Naive thymus-derived CD4-positive, alpha-beta T cell (primary cell): ENCODE data around the gene INS. TPM values are rescaled to one million over a fixed set of nuclear protein-coding genes. Genes with fewer than 3 reads are reported as not detected.

ENCODE experiments used
- ATAC-seq: fragments of 150-1000 bp; cut with Tn5 transposase; 2 replicates; pipeline ENCODE4 v1.10.0; 2021; ENCODE audit warnings: mild to moderate bottlenecking, moderate library complexity
- CTCF ChIA-PET: fragments of 350-600 bp; sonication (Branson Sonifier 250); formaldehyde crosslinking; loops from one replicate; lab custom pipeline; 2021; ENCODE audit warnings: antibody characterized with exemption; lab: Charles Lee
- POLR2A ChIA-PET: fragments of 350-600 bp; sonication (Branson Sonifier 250); formaldehyde crosslinking; loops from one replicate; lab custom pipeline; 2021; ENCODE audit warnings: antibody characterized with exemption, inconsistent platforms; lab: Charles Lee
- DNase-seq, 9 donors: peaks; one replicate each; pipeline versions ENCODE4 v3.0.0 to v3.0.0-alpha.2; 2020 to 2022; ENCODE audit warnings: mixed read lengths in 1 of 9
- H3K27ac ChIP-seq: one replicate; pipeline ENCODE4 v1.7.0; 2013; ENCODE audit warnings: mild to moderate bottlenecking, low read depth, low read length, moderate library complexity
- H3K27me3 ChIP-seq, 2 donors: one replicate each; pipeline ENCODE4 v1.7.0; 2013; ENCODE audit warnings: low read length in 2 of 2, mild to moderate bottlenecking in 2 of 2, moderate library complexity in 2 of 2; ENCODE audit not compliant: control insufficient read depth in 2 of 2, insufficient read depth in 2 of 2
- H3K36me3 ChIP-seq, 3 experiments: 1 replicate in 2 of 3; 2 replicates in 1 of 3; pipeline ENCODE4 v1.7.0; 2013; ENCODE audit warnings: low read length in 3 of 3, mild to moderate bottlenecking in 3 of 3, moderate library complexity in 1 of 3; ENCODE audit not compliant: insufficient read depth in 3 of 3, control insufficient read depth in 2 of 3
- H3K4me1 ChIP-seq, 2 donors: one replicate each; pipeline ENCODE4 v1.7.0; 2013; ENCODE audit warnings: low read length in 2 of 2, mild to moderate bottlenecking in 2 of 2, moderate library complexity in 1 of 2; ENCODE audit not compliant: control insufficient read depth in 2 of 2, insufficient read depth in 2 of 2
- H3K4me3 ChIP-seq: 2 replicates; pipeline ENCODE4 v1.7.0; 2013; ENCODE audit warnings: mild to moderate bottlenecking, low read length
- H3K9me3 ChIP-seq, 3 experiments: 1 replicate in 2 of 3; 2 replicates in 1 of 3; pipeline ENCODE4 v1.7.0; 2013; ENCODE audit warnings: low read length in 3 of 3; ENCODE audit not compliant: control insufficient read depth in 2 of 3
- H3K27ac Mint-ChIP-seq, 9 donors: one replicate each; pipeline ENCODE4 v1.8.0; 2020 to 2022; ENCODE audit warnings: mixed read lengths in 9 of 9, mild to moderate bottlenecking in 8 of 9, moderate library complexity in 5 of 9, inconsistent platforms in 2 of 9
- H3K27me3 Mint-ChIP-seq, 5 donors: one replicate each; pipeline ENCODE4 v1.8.0; 2021 to 2022; ENCODE audit warnings: mixed read lengths in 5 of 5, mild to moderate bottlenecking in 1 of 5
- H3K36me3 Mint-ChIP-seq, 5 donors: one replicate each; pipeline ENCODE4 v1.8.0; 2020 to 2022; ENCODE audit warnings: mixed read lengths in 5 of 5, mild to moderate bottlenecking in 3 of 5, inconsistent platforms in 1 of 5
- H3K4me1 Mint-ChIP-seq, 7 donors: one replicate each; pipeline ENCODE4 v1.8.0; 2020 to 2022; ENCODE audit warnings: mixed read lengths in 7 of 7, mild to moderate bottlenecking in 3 of 7, inconsistent platforms in 1 of 7
- H3K4me3 Mint-ChIP-seq, 10 donors: one replicate each; pipeline ENCODE4 v1.8.0; 2020 to 2022; ENCODE audit warnings: mild to moderate bottlenecking in 10 of 10, mixed read lengths in 10 of 10, moderate library complexity in 6 of 10, inconsistent platforms in 2 of 10
- H3K9me3 Mint-ChIP-seq, 11 donors: one replicate each; pipeline ENCODE4 v1.8.0; 2020 to 2022; ENCODE audit warnings: mixed read lengths in 11 of 11, mild to moderate bottlenecking in 4 of 11, inconsistent platforms in 1 of 11, moderate library complexity in 1 of 11
- intact Hi-C, 2 donors: fragments of 100-400 bp; cut with micrococcal nuclease; formaldehyde crosslinking; loops; one replicate each; pipeline ENCODE4 v1.15.1; 2023
- polyA plus RNA-seq, 2 donors: library from polyadenylated mRNA; unstranded; fragments of 300-500 nt; fragmentation: Illumina TruSeq; gene quantifications; one replicate each; pipeline ENCODE4 v1.2.3, GENCODE V29; 2021
- total RNA-seq, 6 experiments: library from RNA in 5 of 6; stranded (reverse) in 5 of 6; gene quantifications; 1 replicate in 5 of 6; 2 replicates in 1 of 6; pipeline ENCODE4 v1.2.3 and lab custom pipeline; 2021 to 2026

The INS gene
- total and polyA plus RNA-seq, 7 experiments from 2014 or later = not detected

- H3K27me3 ChIP-seq = no peaks in the 10 kb centered on the region
- no peak overlapping the region for H3K27ac ChIP-seq
- no peaks in the 10 kb centered on the region for H3K36me3 ChIP-seq
- no peak for DNase-seq
- Mint-ChIP-seq H3K27me3 (no peaks in the 10 kb centered on the region), H3K27ac (peak overlapping the region in 1 of 9 donors; percentile 88), H3K4me3 (no peak overlapping the region), H3K4me1 (no peaks in the 10 kb centered on the region), H3K9me3 (peaks cover 0 to 2% (median 0%) of the 10 kb centered on the region in 11 donors), H3K36me3 (no peaks in the 10 kb centered on the region)
- ATAC-seq = no peak
- POLR2A ChIA-PET = no interaction called here
- intact Hi-C loops = no loop called here
- no peak overlapping the region for H3K4me3 ChIP-seq
- CTCF ChIA-PET = no interaction called here
- no peaks in the 10 kb centered on the region for H3K9me3 ChIP-seq
- no peaks in the 10 kb centered on the region for H3K4me1 ChIP-seq
Measured at GRCh38 chr11:2176389-2176900, 15.4 kb upstream of the INS start.

GRCh38 chr11:2175659-2176058 is 14.7 kb upstream of the INS start:
- ChIA-PET POLR2A (no interaction called here), CTCF (no interaction called here)
- no peaks in the 10 kb centered on the region for H3K4me1 Mint-ChIP-seq
- no peak for ATAC-seq
- H3K9me3 Mint-ChIP-seq = peaks cover 0 to 2% (median 0%) of the 10 kb centered on the region in 11 donors
- no peak overlapping the region for H3K27ac ChIP-seq
- intact Hi-C loops = no loop called here
- H3K4me1 ChIP-seq = no peaks in the 10 kb centered on the region
- H3K27ac Mint-ChIP-seq = no peak overlapping the region
- no peaks in the 10 kb centered on the region for H3K9me3 ChIP-seq
- no peaks in the 10 kb centered on the region for H3K27me3 Mint-ChIP-seq
- H3K4me3 ChIP-seq = no peak overlapping the region
- no peak for DNase-seq
- no peaks in the 10 kb centered on the region for H3K36me3 Mint-ChIP-seq
- no peaks in the 10 kb centered on the region for H3K36me3 ChIP-seq
- H3K4me3 Mint-ChIP-seq = no peak overlapping the region
- H3K27me3 ChIP-seq = no peaks in the 10 kb centered on the region

GRCh38 chr11:2174361-2174760 is 13.4 kb upstream of the INS start:
- POLR2A ChIA-PET = no interaction called here
- H3K4me1 Mint-ChIP-seq = no peaks in the 10 kb centered on the region
- H3K9me3 ChIP-seq = no peaks in the 10 kb centered on the region
- H3K36me3 ChIP-seq = no peaks in the 10 kb centered on the region
- no peaks in the 10 kb centered on the region for H3K4me1 ChIP-seq
- intact Hi-C loops = no loop called here
- H3K27me3 Mint-ChIP-seq = no peaks in the 10 kb centered on the region
- no peaks in the 10 kb centered on the region for H3K27me3 ChIP-seq
- H3K36me3 Mint-ChIP-seq = no peaks in the 10 kb centered on the region
- no peak overlapping the region for H3K27ac Mint-ChIP-seq
- CTCF ChIA-PET = no interaction called here
- no peak overlapping the region for H3K27ac ChIP-seq
- ATAC-seq = no peak
- H3K9me3 Mint-ChIP-seq = peaks cover 0 to 2% (median 0%) of the 10 kb centered on the region in 11 donors
- H3K4me3 ChIP-seq = no peak overlapping the region
- no peak overlapping the region for H3K4me3 Mint-ChIP-seq
- DNase-seq = no peak

- ChIA-PET CTCF (no interaction called here), POLR2A (no interaction called here)
- no peaks in the 10 kb centered on the region for H3K36me3 Mint-ChIP-seq
- intact Hi-C loops = no loop called here
- H3K4me3 Mint-ChIP-seq = no peak overlapping the region
- H3K9me3 Mint-ChIP-seq = peaks cover 0 to 2% (median 0%) of the 10 kb centered on the region in 11 donors
- H3K27ac Mint-ChIP-seq = no peak overlapping the region
- no peaks in the 10 kb centered on the region for H3K4me1 Mint-ChIP-seq
- ATAC-seq (no peak), DNase-seq (no peak)
- H3K36me3 ChIP-seq = no peaks in the 10 kb centered on the region
- no peak overlapping the region for H3K4me3 ChIP-seq
- no peaks in the 10 kb centered on the region for H3K27me3 ChIP-seq
- no peaks in the 10 kb centered on the region for H3K27me3 Mint-ChIP-seq
- H3K4me1 ChIP-seq = no peaks in the 10 kb centered on the region
- H3K27ac ChIP-seq = no peak overlapping the region
- no peaks in the 10 kb centered on the region for H3K9me3 ChIP-seq
Measured at GRCh38 chr11:2173761-2174160, 12.8 kb upstream of the INS start.

GRCh38 chr11:2173150-2173693 is 12.2 kb upstream of the INS start:
- Mint-ChIP-seq H3K4me3 (no peak overlapping the region), H3K9me3 (peaks cover 0 to 2% (median 0%) of the 10 kb centered on the region in 11 donors), H3K36me3 (no peaks in the 10 kb centered on the region), H3K27ac (no peak overlapping the region), H3K27me3 (no peaks in the 10 kb centered on the region), H3K4me1 (no peaks in the 10 kb centered on the region)
- no peaks in the 10 kb centered on the region for H3K27me3 ChIP-seq
- ATAC-seq (no peak), DNase-seq (no peak)
- no peaks in the 10 kb centered on the region for H3K36me3 ChIP-seq
- no peaks in the 10 kb centered on the region for H3K9me3 ChIP-seq
- intact Hi-C loops = no loop called here
- ChIA-PET CTCF (no interaction called here), POLR2A (no interaction called here)
- no peak overlapping the region for H3K4me3 ChIP-seq
- no peak overlapping the region for H3K27ac ChIP-seq
- no peaks in the 10 kb centered on the region for H3K4me1 ChIP-seq

- Mint-ChIP-seq H3K4me3 (no peak overlapping the region), H3K4me1 (no peaks in the 10 kb centered on the region), H3K27me3 (no peaks in the 10 kb centered on the region), H3K27ac (no peak overlapping the region), H3K9me3 (peaks cover 0 to 2% (median 0%) of the 10 kb centered on the region in 11 donors), H3K36me3 (no peaks in the 10 kb centered on the region)
- Histone ChIP-seq H3K9me3 (no peaks in the 10 kb centered on the region), H3K4me1 (no peaks in the 10 kb centered on the region), H3K36me3 (no peaks in the 10 kb centered on the region), H3K4me3 (no peak overlapping the region), H3K27ac (no peak overlapping the region), H3K27me3 (no peaks in the 10 kb centered on the region)
- POLR2A ChIA-PET = no interaction called here
- CTCF ChIA-PET = no interaction called here
- DNase-seq = no peak
- ATAC-seq = no peak
- intact Hi-C loops = no loop called here
Measured at GRCh38 chr11:2172676-2173075, 11.7 kb upstream of the INS start.

- H3K4me3 Mint-ChIP-seq = no peak within 1 kb of the TSS
- POLR2A ChIA-PET = no interaction called here
Measured at GRCh38 chr11:2171591-2172003, 10.6 kb upstream of the INS start, which contains the start of gene TH. Gene TH (minus strand): TSS chr11:2171815. CDS start chr11:2171786, 29 bp downstream.

More at GRCh38 chr11:2171591-2172003, 10.6 kb upstream of the INS start, which contains the start of gene TH:
- CTCF ChIA-PET = no interaction called here
- ATAC-seq (peak; percentile 10), DNase-seq (no peak)
- peaks cover 0 to 2% (median 0%) of the 10 kb centered on the region in 11 donors for H3K9me3 Mint-ChIP-seq
- H3K27ac ChIP-seq = no peak within 1 kb of the TSS
- no peaks in the 10 kb centered on the region for H3K4me1 ChIP-seq
- no peaks in the 10 kb centered on the region for H3K9me3 ChIP-seq
- no peaks in the 10 kb centered on the region for H3K36me3 ChIP-seq
- no peaks in the 10 kb centered on the region for H3K36me3 Mint-ChIP-seq
- no peak within 1 kb of the TSS for H3K4me3 ChIP-seq
- H3K4me1 Mint-ChIP-seq = no peaks in the 10 kb centered on the region
- H3K27me3 Mint-ChIP-seq = no peaks in the 10 kb centered on the region
- peak within 1 kb of the TSS in 1 of 9 donors; percentile 62 for H3K27ac Mint-ChIP-seq
- H3K27me3 ChIP-seq = no peaks in the 10 kb centered on the region
- intact Hi-C loops = no loop called here
